ENCODE results near the gene NR3C2. TPM values are rescaled to one million over a fixed set of nuclear protein-coding genes. Genes with fewer than 3 reads are reported as not detected.

Gene NR3C2
- total RNA-seq, 1 donor from 2014 or later: 25.9 TPM

- no peaks in the 10 kb centered on the region for H3K27me3 ChIP-seq
- DNase-seq (no peak), ATAC-seq (no peak)
- TF ChIP-seq CTCF (IDR thresholded peaks at IDR 0.05): no peak
- no peaks in the 10 kb centered on the region for H3K9me3 ChIP-seq
- H3K27ac ChIP-seq: no peak overlapping the region
- no peak overlapping the region for H3K4me3 ChIP-seq
- peaks cover 30% of the 10 kb centered on the region for H3K36me3 ChIP-seq
- no peaks in the 10 kb centered on the region for H3K4me1 ChIP-seq
- intact Hi-C loops (cut with DNase I): no loop called here
These were observed 373.9 kb downstream of the NR3C2 start for GRCh38 chr4:148068065-148068911.

- Histone ChIP-seq H3K27ac (no peak overlapping the region), H3K4me1 (no peaks in the 10 kb centered on the region), H3K27me3 (no peaks in the 10 kb centered on the region), H3K9me3 (no peaks in the 10 kb centered on the region), H3K4me3 (no peak overlapping the region), H3K36me3 (peaks cover 27% of the 10 kb centered on the region)
- no peak for TF ChIP-seq CTCF (IDR thresholded peaks at IDR 0.05)
- peak; percentile 63 for ATAC-seq
- intact Hi-C loops (cut with DNase I): no loop called here
- DNase-seq: no peak
These were observed 374.8 kb downstream of the NR3C2 start for GRCh38 chr4:148067301-148067916.

GRCh38 chr4:148065075-148065474 is 377.1 kb downstream of the NR3C2 start:
- Histone ChIP-seq H3K27ac (no peak overlapping the region), H3K4me1 (peaks cover 10% of the 10 kb centered on the region), H3K4me3 (no peak overlapping the region), H3K36me3 (peaks cover 24% of the 10 kb centered on the region), H3K9me3 (no peaks in the 10 kb centered on the region), H3K27me3 (no peaks in the 10 kb centered on the region)
- TF ChIP-seq CTCF (IDR thresholded peaks at IDR 0.05): no peak
- intact Hi-C loops (cut with DNase I): no loop called here
- ATAC-seq (no peak), DNase-seq (no peak)

GRCh38 chr4:148064451-148064850 is 377.8 kb downstream of the NR3C2 start:
- intact Hi-C loops (cut with DNase I): no loop called here
- Histone ChIP-seq H3K4me3 (no peak overlapping the region), H3K27me3 (no peaks in the 10 kb centered on the region), H3K36me3 (peaks cover 24% of the 10 kb centered on the region), H3K27ac (no peak overlapping the region), H3K9me3 (no peaks in the 10 kb centered on the region), H3K4me1 (peaks cover 10% of the 10 kb centered on the region)
- no peak for ATAC-seq
- no peak for DNase-seq
- TF ChIP-seq CTCF (IDR thresholded peaks at IDR 0.05): no peak

GRCh38 chr4:148062301-148062950 is 379.8 kb downstream of the NR3C2 start:
- Histone ChIP-seq H3K4me1 (peaks cover 14% of the 10 kb centered on the region), H3K4me3 (no peak overlapping the region), H3K36me3 (peaks cover 24% of the 10 kb centered on the region), H3K9me3 (no peaks in the 10 kb centered on the region), H3K27me3 (no peaks in the 10 kb centered on the region), H3K27ac (no peak overlapping the region)
- intact Hi-C loops (cut with DNase I): no loop called here
- TF ChIP-seq CTCF (IDR thresholded peaks at IDR 0.05): no peak
- ATAC-seq (no peak), DNase-seq (no peak)
